Suprapubic skin (tissue), 4 donors: ENCODE data around the gene MMP21. TPM values are rescaled to one million over a fixed set of nuclear protein-coding genes. Genes with fewer than 3 reads are reported as not detected.

Source experiments
- DNase-seq, 2 donors: peaks; one replicate each; pipeline ENCODE4 v3.0.0-alpha.2; 2019; ENCODE audit warnings: low spot score in 2 of 2
- H3K27ac ChIP-seq: fragments of 200-600 bp; sonication (generic); one replicate; pipeline ENCODE4 v1.5.1; 2019
- H3K27me3 ChIP-seq: fragments of 200-600 bp; sonication (generic); one replicate; pipeline ENCODE4 v1.5.1; 2019
- H3K36me3 ChIP-seq: fragments of 200-600 bp; sonication (generic); one replicate; pipeline ENCODE4 v1.5.1; 2019
- H3K4me1 ChIP-seq: fragments of 200-600 bp; sonication (generic); one replicate; pipeline ENCODE4 v1.5.1; 2019
- H3K4me3 ChIP-seq: fragments of 200-600 bp; sonication (generic); one replicate; pipeline ENCODE4 v1.5.1; 2019; ENCODE audit warnings: mild to moderate bottlenecking
- H3K9me3 ChIP-seq: fragments of 200-600 bp; sonication (generic); one replicate; pipeline ENCODE4 v1.5.1; 2019
- EP300 ChIP-seq: sonication (generic); formaldehyde crosslinking; IDR thresholded peaks from one replicate; pipeline ENCODE4 v1.6.1; 2017; ENCODE audit warnings: antibody characterized with exemption
- POLR2A ChIP-seq, 2 donors: fragments of 450-650 bp; IDR thresholded peaks; one replicate each; pipeline ENCODE4 v1.6.1; 2017; ENCODE audit warnings: antibody characterized with exemption in 2 of 2, mild to moderate bottlenecking in 2 of 2, moderate library complexity in 2 of 2
- POLR2AphosphoS5 ChIP-seq, 3 donors: sonication (generic); formaldehyde crosslinking; IDR thresholded peaks; one replicate each; pipeline ENCODE4 v1.6.1; 2017; ENCODE audit warnings: antibody characterized with exemption in 3 of 3
- WGBS: methylation state at CpG from one replicate; pipeline ENCODE4 v1.1.5; 2018; 5-methylcytosine and 5-hydroxymethylcytosine counted together
- total RNA-seq, 4 donors: library from RNA; depleted of rRNA; stranded (reverse); fragments of >200 nt; gene quantifications; one replicate each; pipeline ENCODE4 v1.1.0, GENCODE V29; 2016
- TF ChIP-seq, protein P1 (sequence below), 2 donors: fragments of 200-600 bp in 1 of 2; fragments of 450-650 bp in 1 of 2; sonication (generic) in 1 of 2; IDR thresholded peaks; one replicate each; pipeline ENCODE4 v1.5.1; 2016 to 2019; ENCODE audit warnings: antibody characterized with exemption in 2 of 2, mild to moderate bottlenecking in 1 of 2, moderate library complexity in 1 of 2

Gene MMP21
- total RNA-seq, 4 donors from 2014 or later = 0.23 to 0.48 TPM; not detected in 2

DNA sequence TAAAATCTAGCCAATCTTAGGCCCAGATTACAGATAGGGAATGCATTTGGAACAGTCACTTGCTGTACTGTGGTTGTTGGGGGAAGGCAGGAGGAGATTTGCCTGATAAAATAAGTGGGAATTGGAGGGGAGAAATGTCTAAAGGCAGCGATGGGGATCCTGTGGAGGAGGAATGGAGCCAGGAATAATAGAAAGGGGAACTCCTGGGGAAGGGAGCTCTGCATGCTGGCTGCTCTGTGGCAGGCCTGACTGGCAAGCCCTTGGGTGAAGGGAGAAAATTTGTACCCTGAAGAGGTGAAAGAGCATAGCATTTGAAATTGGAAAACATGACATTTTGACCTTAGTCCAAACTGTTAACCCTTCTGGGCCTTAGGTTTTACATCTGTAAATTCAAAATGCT, 13.7 kb downstream of the MMP21 start:
- WGBS = 51% methylated on average over 1 of the region's 1 CpG
- Histone ChIP-seq H3K27ac (no peak overlapping the region), H3K36me3 (peaks cover 65% of the 10 kb centered on the region), H3K4me1 (no peaks in the 10 kb centered on the region), H3K27me3 (no peaks in the 10 kb centered on the region), H3K9me3 (no peaks in the 10 kb centered on the region), H3K4me3 (no peak overlapping the region)
- no peak for DNase-seq
- TF ChIP-seq POLR2AphosphoS5 (IDR thresholded peaks at IDR 0.05) (no peak), POLR2A (IDR thresholded peaks at IDR 0.05) (no peak), EP300 (no peak)
- TF ChIP-seq, protein P1, sequence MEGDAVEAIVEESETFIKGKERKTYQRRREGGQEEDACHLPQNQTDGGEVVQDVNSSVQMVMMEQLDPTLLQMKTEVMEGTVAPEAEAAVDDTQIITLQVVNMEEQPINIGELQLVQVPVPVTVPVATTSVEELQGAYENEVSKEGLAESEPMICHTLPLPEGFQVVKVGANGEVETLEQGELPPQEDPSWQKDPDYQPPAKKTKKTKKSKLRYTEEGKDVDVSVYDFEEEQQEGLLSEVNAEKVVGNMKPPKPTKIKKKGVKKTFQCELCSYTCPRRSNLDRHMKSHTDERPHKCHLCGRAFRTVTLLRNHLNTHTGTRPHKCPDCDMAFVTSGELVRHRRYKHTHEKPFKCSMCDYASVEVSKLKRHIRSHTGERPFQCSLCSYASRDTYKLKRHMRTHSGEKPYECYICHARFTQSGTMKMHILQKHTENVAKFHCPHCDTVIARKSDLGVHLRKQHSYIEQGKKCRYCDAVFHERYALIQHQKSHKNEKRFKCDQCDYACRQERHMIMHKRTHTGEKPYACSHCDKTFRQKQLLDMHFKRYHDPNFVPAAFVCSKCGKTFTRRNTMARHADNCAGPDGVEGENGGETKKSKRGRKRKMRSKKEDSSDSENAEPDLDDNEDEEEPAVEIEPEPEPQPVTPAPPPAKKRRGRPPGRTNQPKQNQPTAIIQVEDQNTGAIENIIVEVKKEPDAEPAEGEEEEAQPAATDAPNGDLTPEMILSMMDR (IDR thresholded peaks at IDR 0.05) = no peak

DNA sequence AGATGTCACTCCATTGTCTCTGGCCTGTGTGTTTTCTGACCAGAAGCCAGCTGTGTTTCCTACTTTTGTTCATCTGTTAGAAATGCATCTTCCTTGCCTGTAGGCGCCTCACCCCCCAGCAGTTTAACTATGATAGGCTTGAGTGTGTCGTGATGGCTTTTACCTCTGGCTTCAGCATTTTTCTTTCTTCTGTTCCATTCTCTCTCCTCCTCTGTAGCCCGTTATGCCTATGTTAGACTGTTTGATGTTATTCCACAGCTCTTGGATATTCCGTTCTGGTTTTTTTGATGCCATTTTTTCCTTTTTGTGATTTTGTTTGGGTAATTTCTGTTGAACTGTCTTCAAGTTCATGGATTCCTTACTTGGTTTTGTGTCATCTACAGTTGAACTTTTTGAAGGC, 17.9 kb downstream of the MMP21 start:
- no peaks in the 10 kb centered on the region for H3K4me1 ChIP-seq

DNA sequence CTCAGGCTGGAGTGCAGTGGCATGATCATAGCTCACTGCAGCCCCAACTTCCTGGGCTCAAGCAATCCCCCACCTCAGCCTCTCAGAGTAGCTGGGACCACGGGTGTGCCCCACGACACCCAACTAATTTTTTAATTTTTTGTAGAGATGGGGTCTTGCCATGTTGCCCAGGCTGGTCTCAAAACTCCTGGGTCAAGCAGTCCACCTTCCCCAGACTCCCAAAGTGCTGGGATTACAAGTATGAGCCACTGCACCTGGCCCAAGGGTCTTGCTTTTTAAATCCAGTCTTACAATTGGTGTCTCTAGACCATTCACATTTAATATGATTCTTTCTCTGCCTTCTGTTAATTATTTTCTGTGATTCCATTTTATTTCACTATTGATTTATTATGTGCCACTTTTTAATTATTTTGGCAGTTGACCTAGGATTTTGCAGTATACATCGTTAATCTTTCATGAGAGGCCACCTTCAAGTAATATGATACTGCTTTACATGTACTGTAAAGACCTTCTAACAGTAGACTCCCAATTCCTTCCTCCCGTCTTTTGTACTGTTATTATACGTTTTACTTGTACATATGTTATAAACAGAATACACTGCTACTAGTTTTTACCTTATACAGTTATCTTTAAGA, 18.7 kb downstream of the MMP21 start:
- Histone ChIP-seq H3K27ac (no peak overlapping the region), H3K4me1 (no peaks in the 10 kb centered on the region), H3K36me3 (peaks cover 77% of the 10 kb centered on the region), H3K9me3 (no peaks in the 10 kb centered on the region), H3K4me3 (no peak overlapping the region), H3K27me3 (no peaks in the 10 kb centered on the region)
- no peak for DNase-seq
- WGBS = 90% methylated on average over 5 of the region's 5 CpGs
- no peak for TF ChIP-seq EP300
- TF ChIP-seq, protein P1 (IDR thresholded peaks at IDR 0.05) = no peak
- TF ChIP-seq POLR2A (IDR thresholded peaks at IDR 0.05) = no peak
- TF ChIP-seq POLR2AphosphoS5 (IDR thresholded peaks at IDR 0.05) = no peak

More for the DNA sequence above, 17.9 kb downstream of the MMP21 start:
- DNase-seq = no peak
- no peak overlapping the region for H3K4me3 ChIP-seq
- 98% methylated on average over 4 of the region's 4 CpGs for WGBS
- TF ChIP-seq EP300 = no peak
- TF ChIP-seq POLR2A (IDR thresholded peaks at IDR 0.05) = no peak
- TF ChIP-seq, protein P1 (IDR thresholded peaks at IDR 0.05) = no peak
- TF ChIP-seq POLR2AphosphoS5 (IDR thresholded peaks at IDR 0.05) = no peak
- H3K27me3 ChIP-seq = no peaks in the 10 kb centered on the region
- no peak overlapping the region for H3K27ac ChIP-seq
- H3K9me3 ChIP-seq = no peaks in the 10 kb centered on the region
- H3K36me3 ChIP-seq = peaks cover 74% of the 10 kb centered on the region

DNA sequence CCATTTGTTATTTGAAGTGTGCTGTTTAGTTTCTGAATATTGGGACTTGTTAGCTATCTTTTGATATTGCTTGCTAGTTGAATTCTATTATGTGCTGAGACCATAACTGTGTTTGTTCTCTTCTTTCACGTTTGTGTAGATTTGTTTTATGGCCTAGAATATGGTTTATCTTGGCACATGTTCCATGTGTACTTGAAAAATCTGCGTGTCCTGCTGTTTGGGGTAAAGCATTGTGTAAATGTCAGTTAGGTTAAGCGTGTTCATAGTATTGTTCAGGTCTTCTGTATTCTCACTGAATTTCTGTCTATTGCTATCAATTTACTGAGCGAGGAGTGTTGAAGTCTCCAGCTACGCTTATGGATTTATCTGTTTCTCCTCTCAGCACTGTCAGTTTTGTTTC, 19.4 kb downstream of the MMP21 start:
- DNase-seq = no peak
- TF ChIP-seq EP300 (no peak), POLR2A (IDR thresholded peaks at IDR 0.05) (no peak)
- TF ChIP-seq, protein P1 (IDR thresholded peaks at IDR 0.05) = no peak
- peaks cover 80% of the 10 kb centered on the region for H3K36me3 ChIP-seq

DNA sequence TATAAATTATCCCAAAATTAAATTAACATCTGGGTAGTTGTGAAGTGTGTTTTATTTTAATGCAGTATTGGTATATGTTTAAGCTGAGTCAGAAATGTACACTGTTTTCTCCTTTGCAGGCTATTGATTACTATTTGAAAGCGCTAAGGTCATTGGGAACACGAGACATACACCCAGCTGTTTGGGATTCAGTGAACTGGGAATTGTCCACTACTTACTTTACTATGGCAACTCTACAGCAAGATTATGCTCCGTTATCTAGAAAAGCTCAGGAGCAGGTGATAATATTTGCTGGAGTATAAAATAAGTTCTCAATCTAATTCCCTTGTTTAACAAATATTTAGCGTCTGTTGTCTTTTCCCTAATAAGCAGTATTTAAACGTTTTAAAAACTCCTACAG, 28.2 kb downstream of the MMP21 start:
- H3K4me3 ChIP-seq = no peak overlapping the region
- TF ChIP-seq EP300 (no peak), POLR2AphosphoS5 (IDR thresholded peaks at IDR 0.05) (no peak), POLR2A (IDR thresholded peaks at IDR 0.05) (no peak)
- TF ChIP-seq, protein P1 (IDR thresholded peaks at IDR 0.05) = no peak
- H3K27me3 ChIP-seq = no peaks in the 10 kb centered on the region
- H3K4me1 ChIP-seq = no peaks in the 10 kb centered on the region
- H3K9me3 ChIP-seq = no peaks in the 10 kb centered on the region
- no peak for DNase-seq
- WGBS = 93% methylated on average over 5 of the region's 5 CpGs
- peaks cover 91% of the 10 kb centered on the region for H3K36me3 ChIP-seq
- no peak overlapping the region for H3K27ac ChIP-seq

More for the DNA sequence above, 19.4 kb downstream of the MMP21 start:
- 79% methylated on average over 5 of the region's 5 CpGs for WGBS
- H3K4me3 ChIP-seq = no peak overlapping the region
- no peaks in the 10 kb centered on the region for H3K27me3 ChIP-seq
- no peaks in the 10 kb centered on the region for H3K4me1 ChIP-seq
- no peaks in the 10 kb centered on the region for H3K9me3 ChIP-seq
- no peak overlapping the region for H3K27ac ChIP-seq
